Activated effector memory CD4-positive, alpha-beta T cell treated with anti-CD3 and anti-CD28 coated beads, Interleukin-2, amount 50 U/mL, for 16 hours (primary cell): ENCODE results near the gene NUP88.

ENCODE experiments used
- DNase-seq: peaks from one replicate; pipeline ENCODE4 v3.0.0-alpha.2; 2020

The NUP88 gene

GRCh38 chr17:5354310-5354709 lies 65.2 kb downstream of the NUP88 start:
- no peak for DNase-seq

DNA sequence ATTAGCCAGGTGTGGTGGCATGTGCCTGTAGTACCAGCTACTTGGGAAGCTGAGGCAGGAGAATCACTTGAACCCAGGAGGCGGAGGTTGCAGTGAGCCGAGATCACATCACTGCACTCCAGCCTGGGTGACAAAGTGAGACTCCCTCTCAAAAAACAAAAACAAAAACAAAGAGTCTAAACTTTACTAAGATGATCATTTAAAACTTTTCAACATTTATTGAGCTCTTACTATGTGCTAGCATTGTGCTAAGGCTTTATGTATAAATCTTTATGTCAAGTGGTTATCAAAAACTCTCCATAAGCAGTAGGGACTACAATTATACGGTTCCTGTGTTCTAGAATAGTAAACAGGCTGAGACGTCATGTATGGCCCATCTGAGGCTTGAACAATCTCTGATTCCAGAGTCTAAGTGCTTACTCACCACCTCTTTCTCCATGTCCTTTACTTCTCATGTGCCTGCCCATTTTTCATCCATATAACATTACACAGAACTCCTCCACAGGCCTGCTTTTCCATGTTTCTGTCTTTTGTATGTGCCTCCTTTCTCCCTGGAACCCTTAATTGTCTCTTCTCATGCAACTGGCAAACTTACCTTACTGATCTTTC lies 66.7 kb downstream of the NUP88 start:
- no peak for DNase-seq

DNA sequence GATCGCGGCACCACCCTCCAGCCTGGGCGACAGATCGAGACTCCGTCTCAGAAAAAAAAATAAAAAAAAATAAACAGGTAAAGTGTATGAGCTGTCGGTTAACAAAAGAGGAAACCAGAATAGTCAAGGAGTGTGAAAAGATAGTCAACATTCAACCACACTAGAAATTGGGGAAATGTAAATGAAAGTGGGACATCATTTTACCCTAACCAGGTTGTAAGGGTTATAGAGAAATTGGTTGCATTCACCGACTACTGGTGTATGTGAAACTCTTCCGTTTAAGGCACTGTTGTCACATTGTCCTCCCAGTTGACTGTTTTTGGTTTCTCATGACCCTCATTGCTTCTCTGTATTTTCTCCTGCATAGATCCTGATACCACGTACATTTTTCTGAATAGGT lies 74.5 kb downstream of the NUP88 start:
- DNase-seq = no peak
